Measurements from ENCODE around the gene TDRD10. TPM values are rescaled to one million over a fixed set of nuclear protein-coding genes. Genes with fewer than 3 reads are reported as not detected.

The TDRD10 gene, protein sequence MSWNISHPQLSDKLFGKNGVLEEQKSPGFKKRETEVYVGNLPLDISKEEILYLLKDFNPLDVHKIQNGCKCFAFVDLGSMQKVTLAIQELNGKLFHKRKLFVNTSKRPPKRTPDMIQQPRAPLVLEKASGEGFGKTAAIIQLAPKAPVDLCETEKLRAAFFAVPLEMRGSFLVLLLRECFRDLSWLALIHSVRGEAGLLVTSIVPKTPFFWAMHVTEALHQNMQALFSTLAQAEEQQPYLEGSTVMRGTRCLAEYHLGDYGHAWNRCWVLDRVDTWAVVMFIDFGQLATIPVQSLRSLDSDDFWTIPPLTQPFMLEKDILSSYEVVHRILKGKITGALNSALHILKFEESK
- total RNA-seq (2014; rRNA removed; shearing (Covaris generic)): not detected in 2 replicates
- polyA plus RNA-seq (2014; cell fraction: nucleus; rRNA removed): 0.08 TPM in 1 of 2 replicates, not detected in the other

DNA sequence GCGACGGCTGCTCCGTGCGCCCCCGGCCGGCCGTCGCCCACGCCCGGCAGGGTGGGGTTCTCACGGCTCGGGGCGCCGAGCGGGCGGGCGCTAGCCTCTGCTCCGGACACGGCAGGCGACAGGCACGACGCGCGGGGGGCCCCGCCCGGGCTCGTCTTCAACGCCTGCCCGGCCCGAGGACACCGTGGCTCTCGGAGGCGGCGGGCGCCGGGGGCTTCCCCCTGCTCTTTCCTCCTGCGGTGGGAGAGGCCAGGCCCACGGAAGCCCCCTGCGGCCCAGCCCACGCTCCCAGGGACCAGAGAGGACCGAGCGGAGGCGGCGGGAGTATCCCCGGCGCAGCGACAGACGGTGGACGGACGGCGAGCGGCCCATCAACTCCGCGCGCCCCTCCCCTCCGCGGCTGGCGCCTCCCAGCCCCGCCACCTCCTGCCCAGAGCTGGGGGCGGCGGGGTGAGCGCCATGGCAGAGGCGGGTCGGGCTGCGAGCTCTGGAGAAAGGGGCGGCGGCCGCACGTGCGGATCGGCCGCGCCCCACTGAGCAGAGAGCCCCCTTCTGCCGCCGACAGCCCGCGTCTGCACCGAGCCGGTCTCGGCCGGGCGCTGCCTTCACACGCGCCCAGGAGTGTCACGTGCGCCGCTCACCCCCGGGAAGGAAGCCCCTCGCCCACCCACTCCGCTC lies at the start of gene TDRD10, which contains the start of gene SHE:
Gene TDRD10, plus strand, starts transcription at position 154 of the 678 bp plus-strand sequence. CDS start 4,685 bp downstream, outside the sequence.
Gene SHE, minus strand, starts transcription at position 347 of the 678 bp plus-strand sequence. CDS start 386 bp downstream, outside the sequence.
- no peak for DNase-seq (ENCODE audit: extremely low read depth, low read depth)

- no peak for DNase-seq (ENCODE audit: extremely low read depth, low read depth)
Measured at GRCh38 chr1:154453161-154453560, 48.9 kb upstream of the TDRD10 start.

DNA sequence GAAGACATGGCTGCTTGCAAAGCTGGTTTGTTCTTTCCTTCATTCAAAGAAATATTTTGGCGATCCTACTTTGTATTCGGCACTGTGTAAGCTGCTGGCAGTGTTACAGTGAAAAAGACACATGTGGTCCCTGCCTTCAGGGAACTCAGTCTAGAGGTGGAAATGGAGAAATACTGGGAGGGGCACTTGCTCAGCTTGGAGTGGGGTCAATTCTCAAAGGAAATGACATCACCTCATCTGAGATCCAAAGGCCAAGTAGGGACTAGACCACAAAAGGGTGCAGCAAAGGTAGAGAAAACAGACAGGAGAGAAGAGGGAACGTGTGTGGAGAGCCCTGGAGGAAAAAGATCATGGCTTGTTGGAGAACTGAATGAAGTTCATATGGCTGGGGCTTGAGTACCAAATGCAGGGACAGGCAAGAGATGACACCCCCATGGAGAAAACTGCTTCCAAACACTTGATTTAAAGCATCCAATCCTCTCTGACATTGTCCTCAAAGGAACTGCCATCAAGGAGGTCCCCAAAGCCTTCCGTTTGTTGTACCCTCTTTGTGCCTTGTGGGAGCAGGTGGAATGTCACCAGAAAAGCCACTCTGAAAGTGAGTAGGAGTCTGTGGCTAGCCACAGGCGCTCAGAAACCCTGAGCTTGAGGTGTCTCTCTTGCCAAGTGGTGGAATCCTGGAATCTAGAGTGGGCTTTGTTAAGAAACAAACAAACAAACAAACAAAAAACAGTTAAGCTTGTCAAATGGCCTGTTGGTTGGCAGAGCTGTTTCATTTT lies 48.3 kb upstream of the TDRD10 start:
- DNase-seq (ENCODE audit: extremely low read depth, low read depth): no peak

DNA sequence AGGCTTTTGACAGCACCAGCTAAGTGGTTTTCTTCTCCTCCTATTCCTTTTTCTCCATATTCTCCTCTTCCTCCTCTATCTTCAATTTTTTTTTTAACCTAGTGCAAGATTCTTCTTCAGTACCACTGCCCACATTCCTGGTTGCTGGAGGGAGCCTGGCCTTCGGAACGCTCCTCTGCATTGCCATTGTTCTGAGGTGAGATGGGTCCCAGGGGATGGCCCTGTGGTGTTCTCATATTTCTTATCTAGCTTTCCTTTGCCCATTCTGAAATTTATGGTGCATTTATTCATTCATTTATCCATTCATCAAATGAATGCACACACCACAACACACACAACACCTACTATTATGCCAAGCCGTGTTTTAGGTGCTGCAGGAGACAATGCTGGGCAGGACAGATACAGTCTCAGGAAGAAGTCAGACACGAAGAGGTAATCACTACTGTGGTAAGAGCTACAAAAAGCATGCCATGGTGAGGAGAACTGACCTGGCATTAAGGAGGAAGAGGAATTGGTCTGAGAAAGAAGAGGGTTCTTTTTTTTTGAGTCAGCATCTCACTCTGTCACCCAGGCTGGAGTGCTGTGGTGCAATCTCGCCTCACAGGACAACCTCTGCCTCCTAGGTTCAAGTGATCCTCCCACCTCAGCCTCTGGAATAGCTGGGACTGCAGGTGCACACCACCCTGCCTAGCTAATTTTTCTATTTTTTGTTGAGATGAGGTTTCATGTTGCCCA lies 47.5 kb upstream of the TDRD10 start:
- no peak for DNase-seq (ENCODE audit: extremely low read depth, low read depth)

GRCh38 chr1:154456631-154457030 lies 45.4 kb upstream of the TDRD10 start:
- DNase-seq (ENCODE audit: extremely low read depth, low read depth): no peak

GRCh38 chr1:154459080-154459479 lies 42.9 kb upstream of the TDRD10 start:
- no peak for DNase-seq (ENCODE audit: extremely low read depth, low read depth)

- DNase-seq (ENCODE audit: extremely low read depth, low read depth): no peak
Measured at GRCh38 chr1:154460695-154461260, 41.2 kb upstream of the TDRD10 start.

DNA sequence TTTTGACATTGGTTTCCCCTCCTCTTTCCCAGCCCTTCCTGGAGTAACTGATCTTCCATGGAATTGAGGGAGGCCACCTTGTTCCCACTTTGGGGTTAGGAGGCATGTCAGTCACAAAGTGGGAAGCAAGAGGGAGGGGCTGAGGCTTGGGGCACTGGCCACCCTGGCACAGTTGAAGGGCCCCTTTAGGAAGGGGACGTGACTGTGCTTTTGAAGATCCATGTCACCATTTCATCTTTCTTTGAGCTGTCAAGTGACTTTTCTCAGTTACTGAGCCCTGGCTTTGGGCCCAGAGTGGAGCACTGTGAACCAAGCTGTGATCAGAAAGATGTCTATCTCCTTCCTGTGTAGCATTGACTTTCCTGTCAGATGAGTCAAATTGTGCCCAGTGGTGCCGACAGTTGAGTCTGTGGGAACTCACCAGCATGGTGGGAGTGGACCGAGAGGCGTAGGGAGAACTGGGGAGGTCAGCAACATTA lies 38.5 kb upstream of the TDRD10 start:
- DNase-seq (ENCODE audit: extremely low read depth, low read depth): no peak

GRCh38 chr1:154465621-154466195 lies 36.3 kb upstream of the TDRD10 start:
- no peak for DNase-seq (ENCODE audit: extremely low read depth, low read depth)

GRCh38 chr1:154466206-154466605 lies 35.8 kb upstream of the TDRD10 start:
- DNase-seq (ENCODE audit: extremely low read depth, low read depth): no peak

DNA sequence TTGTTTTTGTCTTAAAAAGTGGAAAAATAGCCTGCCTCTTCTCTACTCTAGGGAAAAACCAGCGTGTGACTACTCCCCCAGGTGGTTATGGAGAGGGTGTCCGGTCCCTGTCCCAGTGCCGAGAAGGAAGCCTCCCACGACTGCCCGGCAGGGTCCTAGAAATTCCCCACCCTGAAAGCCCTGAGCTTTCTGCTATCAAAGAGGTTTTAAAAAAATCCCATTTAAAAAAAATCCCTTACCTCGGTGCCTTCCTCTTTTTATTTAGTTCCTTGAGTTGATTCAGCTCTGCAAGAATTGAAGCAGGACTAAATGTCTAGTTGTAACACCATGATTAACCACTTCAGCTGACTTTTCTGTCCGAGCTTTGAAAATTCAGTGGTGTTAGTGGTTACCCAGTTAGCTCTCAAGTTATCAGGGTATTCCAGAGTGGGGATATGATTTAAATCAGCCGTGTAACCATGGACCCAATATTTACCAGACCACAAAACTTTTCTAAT lies 35.0 kb upstream of the TDRD10 start:
- DNase-seq (ENCODE audit: extremely low read depth, low read depth): no peak

- DNase-seq (ENCODE audit: extremely low read depth, low read depth): no peak
Measured at GRCh38 chr1:154467434-154468102, 34.5 kb upstream of the TDRD10 start.

DNA sequence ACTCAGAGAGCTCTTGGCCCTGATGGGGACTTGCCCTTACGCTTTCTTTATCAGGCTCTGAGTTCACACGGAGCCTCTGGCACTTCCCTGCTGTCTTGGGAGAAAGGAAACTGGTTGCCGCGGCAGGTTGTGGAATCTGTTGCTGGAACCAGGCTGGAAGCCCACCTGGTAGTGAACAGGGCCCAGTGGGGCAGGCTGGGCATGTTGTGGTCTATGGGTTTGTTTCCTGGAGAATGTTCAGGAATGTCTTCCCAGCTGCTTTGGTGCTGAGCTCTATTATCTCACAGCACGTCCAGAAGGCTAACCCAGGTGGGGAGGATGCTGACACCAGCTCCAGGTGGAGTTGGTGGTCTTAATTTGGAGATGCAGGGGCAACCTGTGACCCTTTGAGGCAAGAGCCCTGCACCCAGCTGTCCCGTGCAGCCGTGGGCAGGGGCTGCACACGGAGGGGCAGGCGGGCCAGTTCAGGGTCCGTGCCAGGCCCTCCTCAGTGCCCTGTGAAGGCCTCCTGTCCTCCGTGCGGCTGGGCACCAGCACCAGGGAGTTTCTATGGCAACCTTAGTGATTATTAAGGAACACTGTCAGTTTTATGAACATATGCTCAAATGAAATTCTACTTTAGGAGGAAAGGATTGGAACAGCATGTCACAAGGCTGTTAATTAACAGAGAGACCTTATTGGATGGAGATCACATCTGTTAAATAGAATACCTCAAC lies 33.3 kb upstream of the TDRD10 start:
- DNase-seq (ENCODE audit: extremely low read depth, low read depth): no peak

- DNase-seq (ENCODE audit: extremely low read depth, low read depth): no peak
Measured at GRCh38 chr1:154469844-154470560, 32.0 kb upstream of the TDRD10 start.

DNA sequence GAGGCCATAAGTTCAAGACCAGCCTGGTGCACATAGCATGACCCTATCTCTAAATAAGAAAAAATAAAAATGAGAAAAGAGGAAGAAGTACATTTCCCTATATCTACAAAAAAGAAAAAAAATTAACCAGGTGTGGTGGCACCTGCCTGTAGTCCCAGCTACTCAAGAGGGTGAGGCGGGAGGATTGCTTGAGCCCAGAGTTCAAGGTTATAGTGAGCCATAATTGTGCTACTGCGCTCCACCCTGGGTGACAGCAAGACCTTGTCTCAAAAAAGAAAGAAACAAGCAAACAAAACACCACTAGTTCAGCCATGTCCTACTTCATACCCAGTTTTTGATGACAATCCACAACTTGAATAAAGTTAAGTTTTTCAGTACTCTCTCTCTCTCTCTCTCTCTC lies 30.7 kb upstream of the TDRD10 start:
- no peak for DNase-seq (ENCODE audit: extremely low read depth, low read depth)

GRCh38 chr1:154474802-154475201 lies 27.2 kb upstream of the TDRD10 start:
- no peak for DNase-seq (ENCODE audit: extremely low read depth, low read depth)

GRCh38 chr1:154476791-154477190 lies 25.2 kb upstream of the TDRD10 start:
- DNase-seq (ENCODE audit: extremely low read depth, low read depth): no peak

Measured in NCI-H460 (cell line).